ACHN (cell line): ENCODE results near the gene MYO1G.
A peak's percentile ranks its signal among the peaks of the same experiment; 100 is the strongest.

Experiments
- DNase-seq: peaks from one replicate; pipeline ENCODE4 v3.0.0-alpha.2; 2015
- in situ Hi-C: cut with HindIII; loops from 2 replicates; pipeline ENCODE4 v1.10.0; 2017; ENCODE audit warnings: low sequenced_read_pairs, low pct_ligation_motif_present, low pct_unique_long_range_greater_than_20kb

Gene MYO1G

GRCh38 chr7:44970523-44971051, 8.2 kb downstream of the MYO1G start:
- DNase-seq = no peak
- in situ Hi-C loops = no loop called here

GRCh38 chr7:44969701-44970522, 8.9 kb downstream of the MYO1G start:
- in situ Hi-C loops = no loop called here
- DNase-seq = no peak

DNA sequence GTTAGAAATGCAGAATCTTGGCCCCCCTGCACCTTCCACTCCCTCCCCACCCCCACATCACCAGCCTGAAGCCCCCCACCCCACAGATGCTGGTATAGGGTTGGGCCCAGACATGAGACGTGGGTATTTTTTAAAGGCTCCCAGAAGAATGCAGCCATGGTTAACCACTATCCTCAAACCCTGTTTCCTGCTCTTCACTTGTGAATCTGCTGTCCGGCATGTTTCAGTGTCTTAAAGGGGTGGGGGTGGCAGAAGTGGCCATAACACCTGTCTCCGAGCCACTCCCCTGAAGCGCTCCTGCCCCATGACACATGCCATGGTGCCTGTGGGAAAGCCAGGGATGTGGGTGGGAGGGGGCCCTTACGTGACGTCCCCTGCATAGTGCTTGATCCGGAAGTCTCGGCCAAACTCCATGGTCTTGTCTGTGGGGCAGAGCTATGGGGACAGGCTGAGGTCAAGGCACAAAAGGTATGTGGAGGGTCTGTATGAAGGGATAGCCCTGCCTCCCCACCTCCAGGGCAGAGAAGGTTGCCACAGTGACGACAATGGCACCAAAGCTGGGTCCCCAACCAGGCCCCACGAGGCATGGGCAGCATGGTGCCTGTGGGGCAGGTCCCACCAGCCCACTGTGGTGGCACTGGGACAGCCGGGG, 9.6 kb downstream of the MYO1G start:
- DNase-seq = no peak
- in situ Hi-C loops = no loop called here

DNA sequence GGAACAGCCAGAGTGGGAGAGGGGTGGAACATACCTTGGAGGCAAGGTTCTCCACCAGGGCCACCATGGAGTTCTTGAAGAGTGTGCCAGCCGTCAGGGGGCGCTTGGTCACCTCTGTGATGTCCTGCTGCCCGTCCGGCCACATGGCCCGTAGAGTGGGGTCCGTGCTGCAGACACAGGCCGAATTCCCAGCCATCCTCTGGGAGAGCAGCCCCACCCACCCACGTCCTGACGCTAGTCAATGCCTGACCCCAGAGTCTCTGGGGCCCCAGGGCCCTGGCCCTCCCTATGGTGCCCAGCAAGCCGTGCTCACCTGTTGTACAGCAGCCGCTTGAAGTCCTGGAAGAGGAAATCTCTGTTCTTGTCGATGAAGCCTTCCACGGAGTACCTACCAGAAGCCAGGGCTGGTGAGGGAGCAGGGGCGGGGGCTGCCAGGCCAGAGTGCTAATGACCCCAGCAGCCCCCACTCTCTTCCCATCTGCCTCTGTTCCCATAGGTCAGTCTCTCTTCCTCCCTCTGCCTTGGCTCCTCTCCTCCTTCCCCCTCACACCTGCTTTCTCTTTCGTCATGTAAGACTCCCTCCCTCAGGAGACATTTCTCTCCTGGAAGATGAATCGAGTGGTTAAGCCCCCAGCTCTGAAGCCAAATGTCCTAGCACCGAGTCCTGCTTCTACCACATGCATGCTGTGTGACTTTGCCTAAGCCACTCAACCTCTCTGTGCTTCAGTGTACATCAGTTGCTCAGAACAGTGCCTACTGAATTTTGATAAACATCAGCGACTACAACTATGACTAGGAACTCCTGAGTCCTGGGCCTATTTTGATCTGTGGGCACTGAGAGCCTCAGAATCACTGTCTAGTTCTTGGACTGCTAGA, 11.0 kb downstream of the MYO1G start:
- DNase-seq = no peak
- in situ Hi-C loops = no loop called here

GRCh38 chr7:44966731-44967538, 11.9 kb downstream of the MYO1G start:
- in situ Hi-C loops = no loop called here
- no peak for DNase-seq

DNA sequence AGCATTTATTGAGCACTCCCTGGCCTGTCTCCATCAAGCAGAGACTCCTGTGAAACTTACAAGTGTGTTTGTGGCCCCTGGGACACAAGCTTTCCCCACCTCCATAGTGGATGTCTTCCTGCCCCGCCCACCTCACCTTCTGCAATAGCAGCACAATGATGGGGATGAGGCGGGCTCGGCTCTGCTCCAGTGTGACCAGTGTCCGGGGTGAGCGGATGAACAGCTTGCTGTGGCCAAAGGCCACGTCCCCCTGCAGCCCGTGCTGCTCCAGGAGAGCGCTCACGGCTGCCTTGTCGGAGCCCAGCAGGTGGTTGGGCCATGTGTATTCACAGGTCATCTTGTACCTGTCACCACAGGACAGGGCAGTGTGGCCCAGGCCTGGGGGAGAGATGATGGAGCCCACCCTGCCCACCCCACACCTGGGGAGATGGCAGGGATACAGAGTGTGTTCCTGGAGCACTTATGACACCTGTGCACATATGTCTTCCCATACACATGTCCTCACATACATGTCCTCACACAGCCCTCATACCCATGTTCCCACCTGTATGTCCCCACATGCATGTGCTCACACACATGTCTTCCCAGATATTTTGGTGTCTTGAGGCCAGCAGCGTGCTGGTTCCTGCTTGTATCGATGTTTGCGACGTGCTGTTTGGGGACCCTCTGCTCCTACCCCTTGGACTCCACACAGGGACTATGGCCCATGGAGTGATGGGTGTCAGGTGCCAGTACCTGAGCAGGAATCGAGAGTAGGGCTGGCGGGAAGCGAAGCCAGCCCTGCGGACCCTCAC, 12.7 kb downstream of the MYO1G start:
- in situ Hi-C loops = no loop called here
- no peak for DNase-seq

- in situ Hi-C loops = no loop called here
Observed at GRCh38 chr7:44965441-44965903, 13.3 kb downstream of the MYO1G start.

DNA sequence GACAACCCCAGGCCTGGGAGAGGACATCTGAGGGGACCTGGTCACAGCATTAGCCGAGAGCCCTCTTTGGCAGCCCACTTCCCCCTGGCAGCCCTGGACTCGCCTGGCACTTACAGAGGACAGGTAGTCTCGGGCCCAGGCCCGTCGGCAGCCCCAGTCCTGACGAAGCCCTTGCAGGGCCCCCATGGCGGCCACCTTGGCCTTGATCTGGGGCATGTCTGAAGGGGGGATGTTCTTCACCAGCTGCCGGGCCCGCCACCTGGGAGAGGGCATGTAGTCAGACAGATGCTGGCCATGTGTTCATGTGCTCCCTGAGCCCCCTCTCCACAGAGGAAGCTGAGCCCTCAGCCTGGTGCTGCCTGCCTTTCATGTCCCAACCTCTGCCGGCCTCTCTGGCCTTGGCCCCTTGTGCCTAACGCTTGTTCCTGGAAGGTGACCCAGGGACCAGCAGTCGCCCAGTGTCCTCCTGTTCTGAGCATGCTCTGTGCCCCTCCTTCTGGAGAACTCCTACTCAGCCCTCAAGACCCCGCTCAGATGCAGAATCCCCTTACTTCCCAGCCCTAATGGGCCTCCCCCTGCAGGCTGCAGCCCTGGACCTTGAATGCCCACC, 13.9 kb downstream of the MYO1G start:
- DNase-seq = no peak
- in situ Hi-C loops = no loop called here

More at GRCh38 chr7:44965441-44965903, 13.3 kb downstream of the MYO1G start:
- no peak for DNase-seq

DNA sequence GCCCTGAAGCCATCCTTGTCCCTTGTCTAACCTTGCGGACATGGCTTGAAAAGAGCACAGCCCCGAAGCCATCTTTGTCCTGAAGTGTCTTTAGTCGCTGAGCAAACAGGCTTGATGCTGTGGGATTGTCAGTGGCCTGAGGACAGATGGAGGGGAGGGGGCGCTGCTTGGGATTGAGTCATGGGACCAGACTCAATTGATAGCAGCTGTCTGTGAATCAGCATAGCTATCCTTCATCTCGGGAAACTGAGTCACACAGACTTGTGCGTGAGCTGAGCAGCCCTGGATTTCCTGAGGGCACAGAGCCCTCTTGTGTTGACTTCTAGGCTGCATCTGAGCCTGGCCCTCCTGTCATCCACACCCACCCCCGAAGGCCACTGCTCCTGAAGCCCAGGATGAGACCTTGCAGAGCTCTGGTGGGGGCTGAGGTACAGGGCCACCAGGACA, 14.4 kb downstream of the MYO1G start:
- in situ Hi-C loops = no loop called here
- peak; percentile 39 for DNase-seq

DNA sequence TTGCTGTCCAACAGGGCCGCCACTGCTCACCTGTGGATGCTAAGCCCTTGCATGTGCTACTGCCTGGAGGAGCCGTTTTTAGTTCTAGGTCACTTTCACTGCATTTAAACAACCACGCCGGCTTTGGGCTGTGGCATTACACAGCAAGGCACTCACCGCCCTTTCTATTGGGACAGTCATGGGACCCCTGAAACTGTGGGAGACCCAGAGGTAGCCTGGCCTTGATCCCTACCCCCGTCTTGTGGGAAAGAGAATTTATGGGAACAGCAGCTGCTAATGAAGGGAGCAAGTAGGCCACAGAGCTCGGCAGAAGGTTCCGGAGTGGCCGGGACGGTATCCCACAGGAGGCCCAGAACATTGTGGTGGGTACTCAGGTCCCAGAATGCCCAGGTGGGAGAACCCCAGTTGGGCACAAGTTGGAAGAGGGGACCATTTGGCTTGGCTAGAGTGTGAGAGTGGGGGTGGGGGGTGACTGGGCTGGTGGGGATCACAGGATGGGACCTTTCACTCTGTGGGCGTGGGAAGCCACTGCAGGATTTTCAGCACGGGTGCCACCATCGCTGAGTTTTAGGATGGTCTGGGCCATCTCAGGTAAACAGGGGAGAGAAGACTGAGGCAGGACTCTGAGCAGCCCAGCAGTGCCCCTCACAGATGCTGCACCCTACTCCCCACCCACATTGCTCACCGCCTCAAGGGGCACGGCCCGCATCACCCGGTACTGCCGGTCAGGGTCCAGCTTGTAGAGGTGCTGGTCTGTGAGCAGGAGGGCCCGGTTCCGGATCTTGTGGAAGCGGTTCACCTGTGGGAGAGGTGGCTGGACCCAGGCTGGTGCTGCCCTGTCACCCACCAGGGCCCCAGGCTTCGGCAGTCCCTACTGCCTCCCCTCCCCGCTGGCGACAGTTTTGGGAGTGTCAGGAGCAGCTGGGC, 15.2 kb downstream of the MYO1G start:
- in situ Hi-C loops = no loop called here
- no peak for DNase-seq

- in situ Hi-C loops = no loop called here
- no peak for DNase-seq
Observed at GRCh38 chr7:44962483-44963251, 16.1 kb downstream of the MYO1G start.

DNA sequence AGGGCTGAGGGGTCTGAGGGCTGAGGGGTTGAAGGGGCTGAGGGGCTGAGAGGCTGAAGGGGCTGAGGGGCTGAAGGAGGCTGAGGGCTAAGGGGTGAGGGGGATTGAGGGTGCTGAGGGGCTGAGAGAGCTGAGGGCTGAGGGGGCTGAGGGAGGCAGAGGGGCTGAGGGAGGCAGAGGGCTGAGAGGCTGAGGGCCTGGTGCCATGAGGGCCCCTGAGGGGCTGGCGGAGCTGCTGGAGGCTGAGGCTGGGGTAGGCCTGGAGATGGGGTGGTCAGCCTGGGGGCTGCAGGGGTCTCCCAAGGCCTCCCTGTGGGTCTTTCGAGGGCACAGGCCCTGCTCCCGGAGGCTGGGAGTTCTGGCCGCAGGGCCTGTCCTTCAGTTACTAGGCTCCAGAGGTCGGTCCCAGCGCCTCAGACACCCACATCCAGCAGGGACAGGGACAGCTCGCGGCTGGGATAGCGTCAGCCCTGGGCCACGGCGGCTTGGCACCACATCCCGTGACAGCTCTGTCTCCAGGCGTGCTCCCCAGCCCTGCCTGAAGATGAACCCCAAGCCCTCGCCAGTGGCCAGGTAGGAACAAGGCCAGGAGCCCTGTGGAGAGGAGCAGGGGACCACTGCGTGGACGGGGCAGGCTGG, 16.9 kb downstream of the MYO1G start:
- in situ Hi-C loops = no loop called here
- no peak for DNase-seq

GRCh38 chr7:44960011-44960580, 18.7 kb downstream of the MYO1G start:
- DNase-seq = no peak
- in situ Hi-C loops = no loop called here

GRCh38 chr7:44959433-44959951, 19.3 kb downstream of the MYO1G start:
- in situ Hi-C loops = no loop called here
- no peak for DNase-seq
